GM19193 (cell line): Measurements from ENCODE around the gene LYSET.
A peak's percentile ranks its signal among the peaks of the same experiment; 100 is the strongest.

ENCODE experiments used
- POLR2A ChIP-seq: IDR thresholded peaks from 4 replicates; pipeline ENCODE4 v1.6.1; 2011; ENCODE audit not compliant: insufficient read depth, insufficient read length; ENCODE audit errors: extremely low read depth

Gene LYSET

GRCh38 chr14:93184391-93185348 lies at the start of gene LYSET, which contains the start of gene MOAP1:
Gene LYSET, plus strand, starts transcription at chr14:93185317. Its CDS starts 89 bp downstream, at chr14:93185406.
Gene MOAP1, minus strand, starts transcription at chr14:93184897. Its CDS starts 655 bp downstream, at chr14:93184242.
- TF ChIP-seq POLR2A = peak; percentile 77

DNA sequence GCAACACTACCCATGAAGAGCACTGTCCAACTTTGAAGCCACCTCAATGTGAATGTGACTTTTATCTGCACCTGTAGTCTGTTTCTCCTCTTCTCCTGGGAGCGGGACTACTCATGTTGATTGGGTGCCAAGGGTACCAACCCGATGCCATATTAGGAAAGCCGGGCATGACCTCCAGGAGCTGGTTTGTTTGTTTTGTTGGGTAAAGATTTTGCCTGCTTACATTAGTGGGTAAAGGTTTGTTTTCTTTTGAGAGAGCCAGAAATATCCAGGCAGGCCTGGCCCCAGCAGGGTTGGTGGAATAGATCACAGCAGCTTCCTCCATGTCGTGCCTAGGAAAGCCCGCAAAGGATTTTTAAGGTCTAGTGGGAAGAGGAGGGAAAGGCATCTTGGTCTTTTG lies 49.7 kb upstream of the LYSET start:
- TF ChIP-seq POLR2A = no peak

GRCh38 chr14:93136009-93136408 lies 49.1 kb upstream of the LYSET start:
- TF ChIP-seq POLR2A = no peak

DNA sequence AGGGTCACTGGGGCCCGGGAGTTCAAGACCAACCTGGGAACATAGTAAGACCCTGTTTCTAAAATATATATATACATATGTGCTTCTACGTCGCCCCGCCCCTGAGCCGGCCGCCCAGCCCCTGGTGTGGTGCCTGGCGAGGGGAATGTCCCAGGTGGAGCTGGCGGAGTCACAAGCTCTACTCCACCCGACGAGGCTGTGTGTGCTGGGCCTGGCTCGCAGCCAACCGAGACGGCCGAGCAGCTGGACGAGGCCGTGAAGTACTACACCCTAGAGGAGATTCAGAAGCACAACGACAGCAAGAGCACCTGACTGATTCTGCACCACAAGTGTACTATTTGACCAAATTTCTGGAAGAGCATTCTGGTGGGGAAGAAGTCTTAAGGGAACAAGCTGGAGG lies 47.3 kb upstream of the LYSET start:
- TF ChIP-seq POLR2A = no peak

GRCh38 chr14:93142854-93143652 lies 42.1 kb upstream of the LYSET start:
- TF ChIP-seq POLR2A = no peak

DNA sequence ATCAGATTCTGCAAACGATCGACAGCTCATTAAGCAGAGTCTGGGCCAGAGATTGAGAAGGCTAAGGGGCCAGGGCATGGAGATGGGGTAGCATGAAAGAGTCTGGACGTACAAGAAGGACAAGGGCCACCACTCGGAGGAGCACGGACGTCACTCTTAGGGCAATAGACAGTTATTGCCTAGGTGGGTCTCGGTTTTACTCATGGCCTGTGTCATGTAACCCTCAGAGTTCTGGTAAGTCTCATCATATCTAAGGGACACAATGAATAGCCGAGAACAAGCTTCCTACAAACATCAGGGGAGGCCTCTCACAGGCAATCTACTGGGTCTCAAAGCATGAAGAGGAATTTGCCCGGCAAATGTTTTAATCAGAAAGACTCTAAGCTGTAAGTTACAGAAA lies 39.0 kb upstream of the LYSET start:
- TF ChIP-seq POLR2A = no peak

GRCh38 chr14:93148979-93149378 lies 36.1 kb upstream of the LYSET start:
- no peak for TF ChIP-seq POLR2A

DNA sequence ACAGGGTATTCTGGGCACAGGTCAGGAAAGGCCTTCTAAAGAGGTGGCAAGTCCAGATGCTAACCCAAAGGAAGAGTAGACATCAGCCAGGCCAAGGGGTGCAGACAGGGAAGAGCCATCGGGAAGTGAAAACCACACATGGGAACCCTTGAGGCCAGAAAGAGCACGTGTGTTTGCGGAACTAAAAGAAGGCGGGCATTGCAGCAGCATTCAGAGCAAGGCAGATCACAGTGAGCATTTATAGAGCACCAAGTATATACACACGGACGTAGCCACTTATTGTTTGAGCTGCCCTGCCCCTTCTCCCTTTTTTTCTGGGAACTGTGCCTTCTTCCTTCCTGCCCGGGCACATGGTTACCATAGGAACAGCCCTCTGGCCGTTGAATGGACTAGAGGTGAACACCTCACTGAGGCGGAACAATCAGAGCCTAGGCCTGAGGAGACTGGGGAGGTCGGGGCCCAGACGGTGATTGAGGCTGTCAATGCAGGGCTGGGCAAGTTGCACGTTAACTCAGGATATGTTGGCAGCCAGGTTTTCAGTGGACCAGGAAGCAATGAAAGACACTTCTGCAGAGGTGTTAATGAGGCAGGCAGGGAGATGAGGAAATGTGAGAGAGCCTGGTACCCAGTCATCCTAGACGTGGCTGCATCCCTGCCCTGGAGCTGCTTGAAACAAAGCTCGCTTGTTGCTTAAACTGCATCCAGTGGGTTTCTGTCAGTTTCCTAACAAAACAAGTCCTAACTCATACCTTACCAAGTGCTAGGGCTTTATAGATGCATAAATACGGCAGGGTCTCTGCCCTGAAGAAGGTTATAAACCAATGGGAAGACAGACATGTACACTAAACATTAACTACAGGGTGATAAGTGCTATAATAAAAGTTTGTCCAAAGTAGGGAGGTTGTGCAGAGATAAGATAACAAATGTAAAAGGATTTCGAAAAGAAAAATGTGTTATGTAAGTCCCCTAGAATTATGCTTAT lies 34.6 kb upstream of the LYSET start:
- TF ChIP-seq POLR2A = no peak

DNA sequence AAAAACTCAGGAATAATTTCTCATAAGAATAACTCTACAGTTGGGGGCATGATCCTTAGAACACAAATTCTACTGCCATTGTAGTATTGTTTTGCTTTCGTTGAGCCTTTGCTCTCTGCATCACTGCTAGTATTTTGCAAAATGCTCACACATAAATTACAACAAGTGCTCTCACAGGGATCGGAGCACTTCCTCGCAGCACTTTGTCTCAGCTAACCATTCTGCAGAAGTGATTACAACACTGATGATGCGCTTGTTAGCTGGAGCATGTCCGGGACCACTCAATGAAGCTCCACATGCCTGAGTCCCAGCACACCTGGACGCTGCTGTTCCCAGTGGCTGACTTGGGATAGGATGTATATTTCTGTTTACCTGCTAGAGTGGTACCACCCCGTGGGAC lies 32.0 kb upstream of the LYSET start:
- no peak for TF ChIP-seq POLR2A

- no peak for TF ChIP-seq POLR2A
These were observed 29.4 kb upstream of the LYSET start for GRCh38 chr14:93155667-93156066.

DNA sequence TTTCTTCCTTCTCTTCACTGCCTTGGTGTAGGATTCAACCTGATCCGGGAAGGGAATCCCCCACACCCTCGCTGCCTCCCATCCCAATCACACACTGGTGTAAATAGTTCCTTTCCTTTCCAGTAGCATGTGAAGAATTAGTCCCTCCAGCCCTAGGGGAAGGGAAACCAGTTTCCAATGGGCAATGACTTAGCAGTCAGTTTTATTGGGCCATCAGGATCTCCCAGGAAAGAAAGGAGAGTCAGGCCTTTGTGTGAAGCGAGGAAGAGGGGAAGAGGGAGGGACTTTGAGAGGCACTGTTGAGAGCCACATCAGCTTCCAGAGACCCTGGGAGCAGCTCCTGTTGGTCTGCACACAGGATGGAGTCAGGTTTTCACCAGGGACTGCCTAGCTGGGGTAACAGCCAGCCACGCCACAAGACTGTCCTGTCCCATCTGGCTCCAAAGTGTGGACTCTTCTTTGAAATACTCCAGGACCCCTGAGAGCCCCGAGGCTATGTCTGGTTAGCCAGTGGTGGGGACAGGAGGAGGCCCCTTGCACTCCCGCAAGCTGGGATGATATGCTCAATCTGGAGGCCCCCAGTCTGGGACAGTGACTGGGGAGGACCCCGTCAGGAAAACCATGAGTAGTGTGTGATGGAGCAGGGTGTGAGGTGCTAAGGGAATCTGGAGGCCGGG lies 28.3 kb upstream of the LYSET start:
- no peak for TF ChIP-seq POLR2A

GRCh38 chr14:93160353-93160801 lies 24.7 kb upstream of the LYSET start:
- TF ChIP-seq POLR2A = no peak

DNA sequence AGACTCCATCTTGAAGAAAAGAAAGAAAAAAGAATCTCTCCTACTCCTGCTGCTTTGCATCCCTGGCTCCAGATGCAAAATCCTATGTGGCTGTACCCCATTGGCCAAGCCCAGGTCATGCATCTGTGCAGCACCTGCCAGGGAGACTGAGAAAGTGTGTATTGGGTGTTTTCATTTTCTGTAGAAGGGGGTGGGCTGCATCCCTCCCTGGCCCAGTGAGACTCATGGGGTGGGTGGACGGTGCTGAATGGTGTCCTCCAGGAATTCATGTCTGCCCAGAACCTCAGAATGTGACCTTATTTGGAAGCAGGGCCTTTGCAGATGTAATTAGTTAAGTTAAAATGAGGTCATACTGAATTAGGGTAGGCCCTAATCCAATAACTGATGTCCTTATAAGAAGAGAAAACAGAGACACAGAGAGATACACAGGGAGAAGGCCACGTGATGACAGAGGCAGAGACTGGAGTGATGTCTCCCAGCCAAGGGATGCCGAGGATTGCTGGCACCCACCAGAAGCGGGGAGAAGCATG lies 23.6 kb upstream of the LYSET start:
- TF ChIP-seq POLR2A = no peak
